HUES48 (cell line): ENCODE data around the gene PLCB1.

Experiments used
- H3K27ac ChIP-seq: one replicate; pipeline ENCODE4 v1.7.0; 2013; ENCODE audit warnings: low read depth, low read length, inconsistent platforms
- H3K27me3 ChIP-seq: 2 replicates; pipeline ENCODE4 v1.6.1; 2013; ENCODE audit warnings: mild to moderate bottlenecking, low read length; ENCODE audit not compliant: control insufficient read depth, insufficient read depth
- H3K36me3 ChIP-seq: 2 replicates; pipeline ENCODE4 v1.6.1; 2013; ENCODE audit warnings: low read length; ENCODE audit not compliant: control insufficient read depth, insufficient read depth
- H3K4me1 ChIP-seq: 2 replicates; pipeline ENCODE4 v1.6.1; 2013; ENCODE audit warnings: mild to moderate bottlenecking, low read length; ENCODE audit not compliant: control insufficient read depth, insufficient read depth
- H3K4me3 ChIP-seq: 2 replicates; pipeline ENCODE4 v1.5.1; 2013; ENCODE audit warnings: mild to moderate bottlenecking, low read depth, low read length
- H3K9ac ChIP-seq: 2 replicates; pipeline ENCODE4 v1.6.1; 2013; ENCODE audit warnings: mild to moderate bottlenecking, low read depth, low read length, moderate library complexity
- H3K9me3 ChIP-seq: 2 replicates; pipeline ENCODE4 v1.6.1; 2013; ENCODE audit warnings: low read length; ENCODE audit not compliant: control insufficient read depth, insufficient read depth

Gene PLCB1

DNA sequence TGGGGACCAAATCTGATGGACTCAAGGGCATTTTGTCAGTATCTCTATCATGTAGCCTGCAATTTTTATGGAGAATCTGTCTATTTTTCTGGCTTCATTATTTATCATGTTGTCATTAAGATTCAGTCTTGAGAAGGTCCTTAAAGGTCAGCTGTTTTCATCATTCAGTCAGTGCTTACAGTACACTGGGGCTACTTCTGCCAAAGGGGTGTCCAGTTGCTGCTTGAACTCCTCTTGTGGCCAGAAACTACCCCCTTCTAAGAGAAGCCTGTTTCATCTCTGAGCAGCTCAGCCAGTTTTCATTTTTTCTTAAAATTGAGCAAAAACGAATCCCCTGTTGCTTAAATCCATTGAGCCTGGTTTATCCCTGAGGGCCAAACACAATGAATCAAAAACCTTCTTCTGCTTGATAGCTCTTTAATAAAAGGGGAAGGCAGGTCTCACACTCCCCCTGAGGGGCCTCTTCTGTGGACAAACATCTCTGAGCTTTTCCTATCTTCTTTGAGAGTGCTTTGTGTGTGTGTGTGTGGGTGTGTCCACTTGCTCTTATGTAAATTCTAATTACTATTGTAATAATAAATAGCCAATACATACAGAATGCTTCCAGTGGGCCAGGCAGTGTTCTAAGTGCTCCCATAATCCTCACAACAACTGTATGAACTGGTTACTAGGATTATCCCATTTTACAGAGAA, 172.2 kb downstream of the PLCB1 start:
- Histone ChIP-seq H3K4me3 (no peak overlapping the region), H3K9ac (no peak overlapping the region), H3K27ac (no peak overlapping the region), H3K4me1 (peaks cover 17% of the 10 kb centered on the region), H3K27me3 (no peaks in the 10 kb centered on the region), H3K9me3 (no peaks in the 10 kb centered on the region), H3K36me3 (no peaks in the 10 kb centered on the region)

GRCh38 chr20:8305449-8305978, 173.4 kb downstream of the PLCB1 start:
- H3K36me3 ChIP-seq: no peaks in the 10 kb centered on the region
- H3K27ac ChIP-seq: no peak overlapping the region

GRCh38 chr20:8306937-8307336, 174.9 kb downstream of the PLCB1 start:
- Histone ChIP-seq H3K27ac (no peak overlapping the region), H3K4me1 (peaks cover 28% of the 10 kb centered on the region), H3K9ac (no peak overlapping the region), H3K4me3 (no peak overlapping the region; the same call in 1 of the 2 replicates), H3K9me3 (no peaks in the 10 kb centered on the region), H3K36me3 (no peaks in the 10 kb centered on the region), H3K27me3 (no peaks in the 10 kb centered on the region)

More at GRCh38 chr20:8305449-8305978, 173.4 kb downstream of the PLCB1 start:
- Histone ChIP-seq H3K9me3 (no peaks in the 10 kb centered on the region), H3K9ac (no peak overlapping the region), H3K27me3 (no peaks in the 10 kb centered on the region), H3K4me1 (peaks cover 28% of the 10 kb centered on the region), H3K4me3 (no peak overlapping the region)

DNA sequence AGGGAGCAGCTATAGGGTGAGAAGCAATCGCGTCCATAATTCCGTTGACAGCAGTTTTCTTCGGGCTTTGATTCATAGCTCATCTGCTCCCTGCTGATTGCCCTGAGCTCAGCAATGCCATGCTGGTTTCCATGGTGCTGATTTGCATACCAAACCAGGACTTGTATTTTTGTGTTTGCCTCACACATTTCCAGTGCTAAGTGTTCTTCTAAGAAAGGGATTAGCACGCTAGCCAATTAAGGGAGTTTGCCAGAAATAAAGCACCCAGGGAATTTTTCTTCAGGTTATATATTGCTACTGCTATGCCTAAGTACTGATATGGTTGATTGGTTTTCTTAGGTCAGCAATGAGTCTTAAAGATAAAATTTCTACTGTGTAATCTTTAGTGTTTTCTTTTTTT, 177.6 kb downstream of the PLCB1 start:
- no peaks in the 10 kb centered on the region for H3K36me3 ChIP-seq
- peaks cover 28% of the 10 kb centered on the region for H3K4me1 ChIP-seq
- H3K27me3 ChIP-seq: no peaks in the 10 kb centered on the region
- H3K9ac ChIP-seq: no peak overlapping the region
- H3K9me3 ChIP-seq: no peaks in the 10 kb centered on the region
- peak overlapping the region; percentile 32 for H3K27ac ChIP-seq
- H3K4me3 ChIP-seq: no peak overlapping the region

- peaks cover 23% of the 10 kb centered on the region for H3K4me1 ChIP-seq
- H3K27ac ChIP-seq: no peak overlapping the region
- H3K36me3 ChIP-seq: no peaks in the 10 kb centered on the region
- H3K9me3 ChIP-seq: no peaks in the 10 kb centered on the region
- H3K27me3 ChIP-seq: no peaks in the 10 kb centered on the region
- H3K4me3 ChIP-seq: no peak overlapping the region
- no peak overlapping the region for H3K9ac ChIP-seq
Measured at GRCh38 chr20:8310618-8311017, 178.6 kb downstream of the PLCB1 start.

- no peaks in the 10 kb centered on the region for H3K27me3 ChIP-seq
- no peak overlapping the region for H3K9ac ChIP-seq
- H3K4me1 ChIP-seq: peaks cover 19% of the 10 kb centered on the region
- H3K4me3 ChIP-seq: no peak overlapping the region
- H3K36me3 ChIP-seq: no peaks in the 10 kb centered on the region
- H3K9me3 ChIP-seq: no peaks in the 10 kb centered on the region
- H3K27ac ChIP-seq: no peak overlapping the region
Measured at GRCh38 chr20:8313073-8313472, 181.0 kb downstream of the PLCB1 start.

DNA sequence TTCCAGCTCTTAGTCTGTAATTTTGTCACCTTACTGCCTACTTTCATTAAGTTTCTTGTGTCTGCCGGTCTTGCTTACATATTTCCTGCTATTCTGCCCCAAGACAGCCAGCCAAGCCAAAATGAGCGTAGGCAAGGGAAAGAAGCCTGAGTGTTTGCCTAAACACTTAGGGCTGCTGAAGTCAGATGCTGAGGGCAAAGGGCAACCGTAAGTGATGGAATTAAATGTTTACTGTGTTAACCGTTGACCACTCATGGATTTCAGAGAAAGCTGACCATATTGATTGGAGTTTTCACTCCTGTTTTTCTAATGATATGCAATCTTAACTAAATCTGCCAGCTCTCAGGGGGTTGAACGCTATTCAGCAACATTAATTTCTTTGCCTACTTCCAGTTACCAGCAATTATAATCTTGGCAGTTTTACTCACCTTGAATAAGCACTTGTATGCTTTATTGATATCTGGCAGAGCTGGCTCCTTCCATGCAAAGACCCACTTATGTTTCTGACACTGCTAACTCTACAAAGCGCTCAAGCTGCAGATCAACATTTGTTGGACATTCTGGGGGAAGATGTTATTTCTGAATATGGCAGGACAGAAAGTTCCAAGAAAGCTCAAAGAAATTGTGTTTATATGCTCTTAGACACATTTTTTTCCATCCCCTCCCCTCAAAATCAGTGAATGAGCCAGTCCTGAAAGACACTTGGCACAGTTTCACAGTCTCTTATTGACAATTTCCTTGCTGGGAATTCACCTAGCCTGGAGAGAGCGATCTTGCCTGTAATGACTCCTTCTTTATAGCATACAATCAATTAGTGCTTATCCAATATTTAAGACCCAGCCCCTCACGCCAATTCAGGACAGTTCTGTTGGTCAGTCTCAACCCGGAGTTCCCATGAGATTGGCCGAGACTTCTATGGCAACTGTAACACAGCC, 183.8 kb downstream of the PLCB1 start:
- Histone ChIP-seq H3K27ac (no peak overlapping the region), H3K9ac (no peak overlapping the region), H3K9me3 (no peaks in the 10 kb centered on the region), H3K4me3 (no peak overlapping the region), H3K4me1 (0 out of 2 replicates have a peak, but pooled peaks cover 5% of the 10 kb centered on the region), H3K27me3 (no peaks in the 10 kb centered on the region), H3K36me3 (no peaks in the 10 kb centered on the region)

DNA sequence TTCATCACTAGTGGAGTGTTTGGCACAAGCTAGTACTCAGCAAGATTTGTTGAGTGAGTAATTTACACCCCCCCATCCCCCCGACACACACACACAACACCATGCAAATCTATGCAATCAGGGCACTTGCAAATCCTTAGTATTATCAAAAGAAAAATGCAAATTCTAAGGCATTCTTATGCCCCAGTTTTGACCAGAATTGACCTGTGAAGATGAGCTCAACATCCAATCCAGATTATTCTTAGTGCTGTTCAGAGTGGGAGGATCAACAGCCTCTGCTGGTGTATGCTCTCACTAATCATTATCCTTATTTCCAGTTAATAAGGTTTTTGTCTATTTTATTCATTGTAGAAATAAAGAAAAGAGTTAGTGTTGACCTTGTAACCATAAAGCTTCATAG, 185.4 kb downstream of the PLCB1 start:
- Histone ChIP-seq H3K4me3 (no peak overlapping the region), H3K36me3 (no peaks in the 10 kb centered on the region), H3K4me1 (0 out of 2 replicates have a peak, but pooled peaks cover 5% of the 10 kb centered on the region), H3K9ac (no peak overlapping the region), H3K27me3 (no peaks in the 10 kb centered on the region), H3K27ac (no peak overlapping the region), H3K9me3 (no peaks in the 10 kb centered on the region)

DNA sequence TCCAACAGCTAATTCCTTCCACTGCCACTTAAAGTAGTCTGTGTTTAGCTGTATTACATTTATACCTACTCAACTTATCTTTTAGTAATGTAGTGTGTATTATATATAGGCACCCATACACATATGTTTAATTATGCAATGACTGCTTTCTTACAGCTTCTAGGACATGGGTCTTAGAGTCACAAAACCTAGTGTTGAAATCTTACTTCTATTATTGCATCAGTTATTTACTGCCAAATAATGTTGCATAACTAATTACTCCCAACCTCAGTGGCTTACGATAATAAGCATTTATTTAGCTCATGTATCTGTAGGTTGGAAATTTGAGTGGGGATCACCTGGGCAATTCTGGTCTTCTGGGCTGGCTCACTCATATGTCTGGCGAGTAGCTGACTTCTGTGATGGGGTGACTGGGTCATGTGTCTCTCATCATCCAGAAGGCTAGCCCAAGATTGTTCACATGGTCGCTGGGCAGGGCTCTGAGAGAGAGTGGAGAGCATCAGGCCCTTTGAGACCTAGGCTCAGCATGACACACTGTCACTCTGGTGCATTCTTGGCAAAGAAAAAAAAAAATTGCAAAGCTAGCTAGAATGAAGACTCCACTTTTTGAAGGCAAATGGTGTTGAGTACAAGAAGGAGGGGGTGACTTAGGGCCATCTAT, 187.0 kb downstream of the PLCB1 start:
- H3K27me3 ChIP-seq: no peaks in the 10 kb centered on the region

GRCh38 chr20:8320306-8320705, 188.2 kb downstream of the PLCB1 start:
- no peaks in the 10 kb centered on the region for H3K27me3 ChIP-seq
- H3K36me3 ChIP-seq: no peaks in the 10 kb centered on the region

More for the DNA sequence above, 187.0 kb downstream of the PLCB1 start:
- no peak overlapping the region for H3K4me3 ChIP-seq
- no peaks in the 10 kb centered on the region for H3K9me3 ChIP-seq
- H3K4me1 ChIP-seq: 0 out of 2 replicates have a peak, but pooled peaks cover 5% of the 10 kb centered on the region
- no peaks in the 10 kb centered on the region for H3K36me3 ChIP-seq
- no peak overlapping the region for H3K27ac ChIP-seq
- no peak overlapping the region for H3K9ac ChIP-seq

More at GRCh38 chr20:8320306-8320705, 188.2 kb downstream of the PLCB1 start:
- Histone ChIP-seq H3K4me3 (no peak overlapping the region), H3K9ac (no peak overlapping the region), H3K4me1 (peaks cover 5% of the 10 kb centered on the region; the same call in 1 of the 2 replicates), H3K27ac (no peak overlapping the region), H3K9me3 (no peaks in the 10 kb centered on the region)
